NCI-H2227 treated with DMSO at 0.1 percent for 48 hours (cell line): ENCODE results near the gene ERC2.
A peak's percentile ranks its signal among the peaks of the same experiment; 100 is the strongest.

Experiments used
- DNase-seq: peaks from one replicate; lab custom pipeline; 2025; lab: John Stamatoyannopoulos, UW

ERC2 gene

GRCh38 chr3:55929154-55929869 lies 539.0 kb downstream of the ERC2 start:
- no peak for DNase-seq

DNA sequence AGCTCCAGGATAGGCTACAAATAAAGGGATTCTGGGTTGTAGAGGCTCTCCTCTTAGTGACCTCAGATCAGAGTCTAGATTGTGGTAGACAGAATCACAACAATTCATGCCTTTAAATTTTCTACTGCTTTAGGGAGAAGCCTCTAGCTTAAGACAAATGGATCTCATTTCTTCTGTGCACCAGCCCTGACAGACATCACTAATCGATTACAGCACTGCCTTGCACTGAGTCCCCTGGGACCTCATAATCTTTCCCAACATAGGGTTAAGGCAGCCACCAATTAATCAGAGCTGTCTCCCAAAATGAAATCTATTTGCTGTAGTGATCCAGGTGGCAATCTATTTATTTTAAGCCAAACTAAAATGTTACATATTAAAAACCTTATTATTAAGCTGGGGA lies 544.6 kb downstream of the ERC2 start:
- DNase-seq, result no peak

DNA sequence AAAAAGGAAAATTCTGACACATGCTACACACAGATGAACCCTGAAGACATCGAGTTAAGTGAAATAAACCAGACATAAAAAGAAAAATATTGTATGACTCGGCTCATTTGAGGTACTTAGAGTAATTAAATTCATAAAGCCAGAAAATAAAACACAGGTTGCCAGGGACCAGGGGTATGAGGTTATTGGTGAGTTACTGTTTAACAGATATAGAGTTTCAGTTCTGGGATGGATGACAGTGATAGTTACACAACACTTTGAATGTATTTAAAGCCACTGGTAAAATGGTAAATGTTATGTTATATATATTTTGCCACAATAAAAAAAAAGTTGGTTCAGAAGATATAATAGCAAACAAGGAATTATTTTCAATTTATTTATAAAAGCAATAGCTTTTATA lies 545.1 kb downstream of the ERC2 start:
- DNase-seq, result no peak

- no peak for DNase-seq
Observed at GRCh38 chr3:55912880-55913279, 555.4 kb downstream of the ERC2 start.

DNA sequence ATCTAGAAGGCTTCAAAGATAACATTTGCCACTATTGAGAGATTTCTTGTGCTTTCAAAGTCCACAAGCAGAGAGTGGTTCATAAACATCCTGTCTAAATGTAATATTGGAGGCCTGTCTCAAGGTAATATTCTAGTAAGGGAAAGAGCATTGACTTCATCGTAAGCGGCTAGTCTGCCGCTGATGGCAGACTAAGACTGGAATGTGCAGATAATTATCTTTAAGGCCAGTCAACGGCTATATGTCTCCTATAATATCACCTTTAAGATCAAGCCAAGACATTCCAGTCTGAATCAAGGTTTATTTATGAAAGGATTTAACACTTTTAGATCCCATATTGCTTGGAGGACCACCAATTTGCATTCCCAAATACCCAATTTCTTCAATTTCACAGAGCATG lies 557.0 kb downstream of the ERC2 start:
- no peak for DNase-seq

DNA sequence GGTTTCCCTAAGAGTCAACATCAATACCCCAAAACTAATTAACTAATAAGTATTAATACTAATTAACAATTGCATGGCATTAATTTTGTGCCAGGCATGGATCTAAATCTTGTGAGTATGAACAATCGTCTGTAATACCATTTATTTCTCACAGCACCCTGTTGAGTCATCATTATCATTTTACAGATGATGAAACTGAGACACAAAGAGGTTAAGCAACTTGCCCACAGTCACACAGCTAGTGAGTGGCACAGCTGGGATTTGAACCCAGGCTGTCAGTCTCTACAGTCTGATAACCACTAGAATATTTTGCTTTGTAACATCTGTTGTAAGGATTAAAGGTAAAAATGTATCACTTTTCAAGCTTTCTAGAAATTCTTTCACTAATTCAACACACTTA lies 557.7 kb downstream of the ERC2 start:
- DNase-seq, result no peak

GRCh38 chr3:55909373-55909772 lies 558.9 kb downstream of the ERC2 start:
- no peak for DNase-seq

- DNase-seq, result peak; percentile 51
Observed at GRCh38 chr3:55907616-55908015, 560.7 kb downstream of the ERC2 start.

GRCh38 chr3:55906896-55907295 lies 561.4 kb downstream of the ERC2 start:
- DNase-seq, result no peak

- no peak for DNase-seq
Observed at GRCh38 chr3:55904716-55905115, 563.6 kb downstream of the ERC2 start.

GRCh38 chr3:55903680-55904079 lies 564.6 kb downstream of the ERC2 start:
- no peak for DNase-seq

- no peak for DNase-seq
Observed at GRCh38 chr3:55902221-55902900, 565.9 kb downstream of the ERC2 start.

DNA sequence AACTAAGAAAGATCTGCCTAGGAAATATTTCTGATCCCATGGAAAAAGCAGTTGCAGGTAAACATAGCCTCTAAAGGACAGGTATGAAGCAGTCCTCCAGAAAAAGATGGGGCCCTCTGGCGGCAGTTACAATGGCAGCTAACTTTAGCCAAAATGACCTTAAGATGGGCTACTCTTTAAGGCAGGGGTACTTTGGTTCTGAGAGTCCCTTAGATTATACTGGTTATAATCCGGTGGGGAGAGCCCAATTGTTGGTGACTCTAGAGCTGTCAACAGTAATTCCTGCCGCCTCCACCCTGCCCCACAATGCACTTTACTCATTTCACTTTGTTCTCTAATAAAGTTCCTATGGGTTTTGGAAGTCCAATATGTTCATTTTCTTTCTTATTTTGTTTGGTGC lies 568.4 kb downstream of the ERC2 start:
- no peak for DNase-seq

GRCh38 chr3:55897573-55898224 lies 570.6 kb downstream of the ERC2 start:
- peak; percentile 39 for DNase-seq

DNA sequence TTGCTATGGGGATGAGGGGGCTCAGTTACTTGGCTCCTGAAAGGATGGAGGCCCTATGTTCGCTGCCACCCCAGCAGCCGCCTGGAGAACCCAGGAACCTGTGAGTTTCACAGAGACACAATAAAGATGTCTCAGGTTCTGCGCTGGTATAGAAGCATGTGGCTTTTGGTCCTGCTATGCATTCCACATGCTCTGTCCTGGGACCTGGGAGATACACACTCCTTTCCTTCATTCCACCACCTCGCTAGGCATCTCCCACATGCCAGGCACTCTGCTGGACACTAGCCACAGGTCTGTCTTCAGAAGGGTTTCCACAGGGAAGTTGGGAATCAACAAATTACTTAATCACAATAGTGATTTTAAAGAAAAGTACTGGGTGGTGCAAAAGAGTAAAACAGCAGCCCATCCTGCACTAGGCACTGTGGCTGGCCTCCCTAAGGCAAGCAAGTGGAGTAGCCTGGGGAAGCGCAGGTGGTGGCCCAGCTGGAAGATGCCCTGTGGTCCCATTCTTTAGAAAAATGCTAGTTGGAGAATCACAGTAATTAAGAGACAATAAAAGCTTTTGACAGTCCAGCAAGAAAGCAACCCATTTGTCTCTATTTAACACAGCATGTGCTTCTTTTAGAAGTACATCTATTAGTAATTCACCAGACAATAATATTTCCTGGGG lies 572.2 kb downstream of the ERC2 start:
- DNase-seq, result peak; percentile 81

DNA sequence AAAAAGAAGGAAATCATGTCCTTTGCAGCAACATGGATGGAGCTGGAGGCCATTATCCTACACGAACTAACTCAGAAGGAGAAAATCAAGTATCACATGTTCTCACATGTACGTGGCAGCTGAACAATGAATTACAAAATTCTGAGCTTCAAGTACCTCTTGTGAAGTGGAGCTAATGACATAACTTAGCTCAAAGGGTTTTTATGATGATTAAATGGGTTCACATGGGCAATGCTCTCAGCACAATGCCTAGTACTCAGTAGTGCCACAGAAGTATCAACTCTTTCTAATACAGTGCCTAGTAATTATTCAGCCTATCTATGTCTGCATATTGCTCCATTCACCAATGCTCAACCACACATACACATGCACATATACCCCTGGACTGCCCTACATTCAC lies 573.7 kb downstream of the ERC2 start:
- DNase-seq, result no peak

DNA sequence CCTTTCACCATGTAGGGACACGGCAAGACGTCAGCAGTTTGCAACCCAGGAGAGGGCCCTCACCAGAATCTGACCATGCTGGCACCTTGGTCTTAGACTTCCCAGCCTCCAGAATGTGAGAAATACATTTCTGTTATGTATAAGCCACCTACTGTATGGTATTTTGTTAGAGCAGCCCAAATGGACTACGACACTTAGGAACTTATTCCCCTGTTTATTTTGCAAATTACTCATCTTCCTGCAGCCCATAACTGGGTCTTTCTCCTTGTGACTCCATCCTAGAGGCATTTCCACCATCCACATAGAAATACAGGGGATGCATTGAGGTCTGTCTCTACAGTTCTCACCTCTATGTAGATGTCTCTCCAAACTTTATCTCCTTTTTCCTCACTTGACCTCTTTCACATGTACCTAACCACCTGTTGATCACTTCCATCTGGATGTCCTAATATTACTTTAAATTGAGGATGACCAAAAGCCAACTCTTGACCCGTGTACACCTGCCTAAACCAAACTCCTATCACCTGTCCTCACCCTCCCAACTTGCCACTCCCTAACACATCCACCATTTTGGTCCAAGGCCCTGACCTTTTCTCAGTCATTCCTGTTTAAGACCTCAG lies 575.1 kb downstream of the ERC2 start:
- no peak for DNase-seq

GRCh38 chr3:55891106-55891505 lies 577.2 kb downstream of the ERC2 start:
- DNase-seq, result no peak

- DNase-seq, result no peak
Observed at GRCh38 chr3:55888282-55888885, 579.9 kb downstream of the ERC2 start.

- DNase-seq, result no peak
Observed at GRCh38 chr3:55885721-55886120, 582.5 kb downstream of the ERC2 start.

- no peak for DNase-seq
Observed at GRCh38 chr3:55884491-55885285, 583.6 kb downstream of the ERC2 start.
